Loucy (cell line): ENCODE measurements around the gene FAM120AOS.

Experiments
- H2AFZ ChIP-seq: fragments of 200-600 bp; sonication (generic); 2 replicates; pipeline ENCODE4 v1.6.0; 2016; ENCODE audit warnings: antibody characterized with exemption, mild to moderate bottlenecking, low read length, moderate library complexity
- H3F3A ChIP-seq: fragments of 200-600 bp; 2 replicates; pipeline ENCODE4 v1.6.0; 2016; ENCODE audit warnings: antibody characterized with exemption, low read depth, mild to moderate bottlenecking
- H3K27me3 ChIP-seq: fragments of 200-600 bp; sonication (generic); 2 replicates; pipeline ENCODE4 v1.6.1; 2014; ENCODE audit warnings: low read length, mild to moderate bottlenecking; ENCODE audit not compliant: insufficient read depth, poor library complexity, severe bottlenecking
- H3K36me3 ChIP-seq: fragments of 200-600 bp; sonication (generic); 2 replicates; pipeline ENCODE4 v1.6.1; 2016; ENCODE audit warnings: low read length; ENCODE audit not compliant: insufficient read depth
- H3K4me1 ChIP-seq: fragments of 200-600 bp; sonication (generic); 2 replicates; pipeline ENCODE4 v1.5.1; 2014; ENCODE audit warnings: low read length, mild to moderate bottlenecking; ENCODE audit not compliant: insufficient read depth, poor library complexity, severe bottlenecking
- H3K4me2 ChIP-seq: fragments of 200-600 bp; sonication (generic); 2 replicates; pipeline ENCODE4 v1.6.0; 2014; ENCODE audit warnings: antibody characterized with exemption, low read length, low read depth, mild to moderate bottlenecking; ENCODE audit not compliant: poor library complexity, severe bottlenecking
- H3K4me3 ChIP-seq: fragments of 200-600 bp; sonication (generic); 2 replicates; pipeline ENCODE4 v1.5.1; 2014; ENCODE audit warnings: low read length, mild to moderate bottlenecking, mixed read lengths; ENCODE audit not compliant: poor library complexity, severe bottlenecking
- H3K79me2 ChIP-seq: fragments of 200-600 bp; sonication (generic); 2 replicates; pipeline ENCODE4 v1.6.1; 2014; ENCODE audit warnings: low read length; ENCODE audit not compliant: insufficient read depth
- H3K9ac ChIP-seq: fragments of 200-600 bp; sonication (generic); 2 replicates; pipeline ENCODE4 v1.6.0; 2014; ENCODE audit warnings: mild to moderate bottlenecking, low read depth, low read length, moderate library complexity; ENCODE audit not compliant: poor library complexity, severe bottlenecking
- H3K9me2 ChIP-seq: fragments of 200-600 bp; sonication (generic); replicated peaks from 2 replicates; pipeline ENCODE4 v1.6.1; 2016; ENCODE audit warnings: low read depth, low read length, mixed read lengths
- H3K9me3 ChIP-seq: fragments of 200-600 bp; sonication (generic); 2 replicates; pipeline ENCODE4 v1.6.1; 2014; ENCODE audit warnings: mild to moderate bottlenecking, antibody characterized with exemption, low read length, low read depth; ENCODE audit not compliant: insufficient read depth
- H4K20me1 ChIP-seq: fragments of 200-600 bp; sonication (generic); 2 replicates; pipeline ENCODE4 v1.6.0; 2014; ENCODE audit warnings: antibody characterized with exemption, low read length, mild to moderate bottlenecking; ENCODE audit not compliant: insufficient read depth, poor library complexity, severe bottlenecking
- CTCF ChIP-seq: fragments of 200-600 bp; sonication (generic); conservative IDR thresholded peaks from 2 replicates; pipeline ENCODE4 v1.5.1; 2014; ENCODE audit warnings: mild to moderate bottlenecking, antibody characterized with exemption, low read length
- EZH2phosphoT487 ChIP-seq: fragments of 200-600 bp; IDR thresholded peaks from 2 replicates; pipeline ENCODE4 v1.6.1; 2018; ENCODE audit warnings: antibody characterized with exemption, mild to moderate bottlenecking, moderate library complexity, borderline replicate concordance

Gene FAM120AOS

GRCh38 chr9:93435386-93435785 lies 18.0 kb downstream of the FAM120AOS start:
- Histone ChIP-seq H3K4me3 (no peak overlapping the region), H3K9me2 (no peaks in the 10 kb centered on the region), H3K9ac (no peak overlapping the region), H4K20me1 (no peaks in the 10 kb centered on the region), H3K4me1 (no peaks in the 10 kb centered on the region), H3K27me3 (no peaks in the 10 kb centered on the region), H3F3A (no peaks in the 10 kb centered on the region), H3K9me3 (no peaks in the 10 kb centered on the region), H2AFZ (no peak overlapping the region), H3K4me2 (no peak overlapping the region), H3K36me3 (no peaks in the 10 kb centered on the region), H3K79me2 (no peaks in the 10 kb centered on the region)
- TF ChIP-seq CTCF: no peak
- no peak for TF ChIP-seq EZH2phosphoT487

- Histone ChIP-seq H3K9ac (no peak overlapping the region), H3K79me2 (no peaks in the 10 kb centered on the region), H2AFZ (no peak overlapping the region), H3F3A (no peaks in the 10 kb centered on the region), H3K9me2 (no peaks in the 10 kb centered on the region), H3K4me2 (no peak overlapping the region), H3K4me1 (no peaks in the 10 kb centered on the region), H4K20me1 (no peaks in the 10 kb centered on the region), H3K36me3 (no peaks in the 10 kb centered on the region), H3K27me3 (no peaks in the 10 kb centered on the region), H3K4me3 (no peak overlapping the region), H3K9me3 (no peaks in the 10 kb centered on the region)
- TF ChIP-seq CTCF (no peak), EZH2phosphoT487 (no peak)
Measured at GRCh38 chr9:93434056-93434455, 19.3 kb downstream of the FAM120AOS start.

GRCh38 chr9:93432964-93433363 lies 20.4 kb downstream of the FAM120AOS start:
- no peaks in the 10 kb centered on the region for H3K36me3 ChIP-seq
- H3K4me1 ChIP-seq: no peaks in the 10 kb centered on the region
- no peaks in the 10 kb centered on the region for H3K9me3 ChIP-seq
- H3F3A ChIP-seq: no peaks in the 10 kb centered on the region
- no peak overlapping the region for H2AFZ ChIP-seq
- no peak overlapping the region for H3K4me3 ChIP-seq
- H3K4me2 ChIP-seq: no peak overlapping the region
- no peaks in the 10 kb centered on the region for H3K9me2 ChIP-seq
- H4K20me1 ChIP-seq: no peaks in the 10 kb centered on the region
- no peaks in the 10 kb centered on the region for H3K27me3 ChIP-seq
- no peak overlapping the region for H3K9ac ChIP-seq
- TF ChIP-seq CTCF (no peak), EZH2phosphoT487 (no peak)
- no peaks in the 10 kb centered on the region for H3K79me2 ChIP-seq
